Measurements from ENCODE around the gene ADARB2.

Gene ADARB2

DNA sequence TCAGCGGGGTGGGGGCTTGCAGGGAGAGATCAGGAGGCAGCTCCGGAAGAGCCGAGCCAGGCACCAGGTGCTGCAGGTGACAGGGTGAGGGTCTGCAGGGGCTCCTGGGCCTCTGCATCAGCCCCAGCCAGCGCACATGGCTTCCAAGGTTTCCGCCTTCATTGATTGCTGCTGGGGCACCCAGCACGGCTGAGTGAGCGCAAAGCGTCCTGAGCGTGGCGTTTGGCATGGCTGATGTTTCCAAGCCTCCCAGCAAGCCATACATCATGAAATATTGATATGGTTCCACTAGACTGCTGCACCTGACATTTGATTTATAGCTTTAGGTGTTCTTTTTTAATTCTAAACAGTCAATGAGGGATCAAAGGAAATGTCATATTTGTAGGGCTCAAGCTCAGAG lies 422.1 kb downstream of the ADARB2 start:
- no peak for DNase-seq (ENCODE audit: low read depth)

DNA sequence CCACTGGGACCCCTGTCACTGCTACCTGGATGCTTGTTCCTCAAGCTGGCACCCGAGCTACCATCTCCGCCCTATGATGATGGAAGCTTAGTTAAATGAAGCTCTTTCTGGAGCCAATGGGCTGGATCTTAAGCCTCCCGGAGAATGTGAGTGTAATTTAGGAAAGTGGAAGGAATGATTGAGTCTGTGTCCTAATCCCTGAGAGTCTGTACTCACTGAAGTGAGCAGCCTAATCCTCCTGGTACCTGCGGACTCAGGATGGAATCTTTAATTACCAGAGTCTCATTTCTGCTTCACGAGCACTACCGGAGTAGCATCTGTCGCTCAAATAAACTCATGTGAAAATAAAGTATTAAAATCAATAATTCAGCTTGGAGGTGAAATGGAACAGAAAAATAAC lies 425.6 kb downstream of the ADARB2 start:
- DNase-seq (ENCODE audit: low read depth), result no peak

DNA sequence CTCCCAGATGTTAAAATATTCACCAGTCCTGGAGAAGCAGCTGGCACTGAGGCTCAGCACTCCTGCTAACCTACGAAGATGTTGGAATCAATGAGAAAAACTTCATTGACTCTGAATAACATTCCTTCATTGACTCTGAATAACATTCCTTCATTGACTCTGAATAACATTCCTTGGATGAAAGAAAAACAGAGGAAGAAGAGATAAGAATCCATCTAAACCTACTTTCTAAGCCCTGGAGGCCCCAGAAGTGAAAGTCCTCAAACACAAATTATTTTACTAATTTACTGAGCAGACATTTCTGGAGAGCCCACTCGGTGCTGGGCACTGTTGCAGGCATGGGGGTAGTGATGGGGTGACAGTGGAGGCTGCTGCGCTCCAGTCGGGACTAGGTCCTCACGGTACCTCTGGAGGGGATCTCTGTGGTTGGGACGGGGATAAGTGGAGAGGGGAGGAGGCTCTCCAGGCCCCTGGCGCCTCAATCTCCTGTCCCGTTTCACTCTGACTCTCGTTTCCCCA lies 427.0 kb downstream of the ADARB2 start:
- no peak for DNase-seq (ENCODE audit: low read depth)

DNA sequence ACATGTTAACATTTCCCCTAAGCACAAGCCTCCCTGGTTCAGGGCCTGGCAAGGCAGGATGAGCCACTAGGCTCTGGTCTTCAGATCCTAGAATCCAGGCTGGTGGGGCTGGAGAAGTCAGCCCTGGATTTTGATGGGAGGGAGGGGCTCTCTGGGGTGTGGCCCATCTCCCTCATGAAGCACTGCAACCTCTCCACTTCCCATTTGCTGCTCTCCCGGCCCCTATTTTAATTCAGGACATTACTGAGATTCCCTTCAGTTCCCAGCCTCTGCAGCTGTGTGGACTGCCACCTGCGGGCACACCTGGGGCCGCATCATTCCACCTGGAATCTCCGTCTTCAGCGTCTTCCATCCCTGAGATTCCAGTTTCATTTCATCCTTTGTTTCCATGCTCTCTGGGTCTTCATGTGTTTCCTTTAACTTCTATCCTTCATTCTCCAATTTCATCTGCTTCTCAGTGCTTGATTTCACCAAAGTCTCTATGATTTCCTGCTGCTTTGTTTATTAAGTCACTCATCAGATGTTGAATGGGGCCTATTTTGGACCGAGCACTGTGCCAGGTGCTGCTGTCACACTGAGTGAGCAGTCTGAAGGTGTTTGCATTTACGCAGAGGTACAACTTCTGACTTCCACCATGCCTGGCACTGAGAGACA lies 427.6 kb downstream of the ADARB2 start:
- no peak for DNase-seq (ENCODE audit: low read depth)

DNA sequence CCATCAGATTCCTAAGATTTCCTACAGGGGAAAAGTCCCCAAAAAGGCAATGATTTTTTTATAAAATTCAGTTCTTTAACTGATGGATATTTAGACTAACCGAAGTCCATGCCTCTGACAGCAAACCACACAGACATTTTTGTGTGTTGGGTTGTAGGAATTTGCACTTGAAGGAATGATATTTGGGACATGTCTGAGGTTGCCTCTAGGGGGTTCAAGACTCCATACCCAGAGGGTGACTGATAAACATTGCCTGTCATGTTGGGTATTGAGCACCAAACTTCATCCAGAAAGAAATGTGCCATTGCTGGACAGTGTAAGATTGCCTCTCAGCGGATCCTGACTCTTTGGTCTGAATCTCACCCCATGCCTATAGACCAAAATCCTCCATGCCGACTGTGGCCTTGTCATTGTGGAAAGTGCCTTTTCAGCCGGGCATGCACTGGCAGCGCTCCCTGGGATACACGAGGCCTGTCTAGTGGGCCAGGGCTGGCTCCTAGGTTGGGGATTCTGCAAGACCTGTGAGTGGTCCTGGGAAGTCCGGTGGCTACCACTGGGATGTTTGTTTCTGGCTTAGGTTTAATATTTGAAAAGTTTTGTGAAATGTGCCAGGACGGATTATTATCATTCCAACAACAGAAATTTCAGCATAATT lies 428.2 kb downstream of the ADARB2 start:
- no peak for DNase-seq (ENCODE audit: low read depth)

DNA sequence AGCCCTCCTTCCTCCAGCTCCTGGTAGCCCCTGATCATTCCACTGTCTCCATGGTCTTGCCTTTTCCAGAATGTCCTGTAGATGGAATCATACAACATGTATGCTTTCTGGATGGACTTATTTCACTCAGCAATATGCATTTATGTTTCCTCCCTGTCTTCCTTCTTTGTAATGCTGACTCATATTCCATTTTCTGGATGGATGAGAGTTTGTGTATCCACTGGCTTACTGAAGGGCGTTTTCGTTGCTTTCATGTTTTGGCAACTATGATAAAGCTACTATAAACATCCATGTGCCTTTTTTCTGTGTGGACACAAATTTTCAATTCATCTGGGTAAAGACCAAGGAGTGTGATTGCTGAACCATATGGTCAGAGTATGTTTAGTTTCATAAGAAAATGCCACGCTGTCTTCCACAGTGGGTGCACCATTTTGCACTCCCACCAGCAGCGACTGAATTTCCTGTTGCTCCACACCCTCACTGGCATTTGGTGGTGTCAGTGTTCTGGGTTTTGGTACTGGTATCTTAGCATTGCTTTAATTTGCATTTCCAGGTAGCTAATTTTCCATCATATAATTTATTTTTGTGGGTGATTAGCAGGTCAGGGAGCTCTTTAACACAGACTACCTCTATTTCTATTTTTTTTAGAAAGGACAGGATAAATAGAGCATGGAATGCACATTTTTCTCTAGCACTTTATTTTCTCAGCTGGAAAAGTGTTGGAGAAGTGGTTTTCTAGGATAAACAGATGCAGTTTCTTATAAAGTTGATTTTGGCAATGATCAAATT lies 429.0 kb downstream of the ADARB2 start:
- DNase-seq (ENCODE audit: low read depth), result no peak

DNA sequence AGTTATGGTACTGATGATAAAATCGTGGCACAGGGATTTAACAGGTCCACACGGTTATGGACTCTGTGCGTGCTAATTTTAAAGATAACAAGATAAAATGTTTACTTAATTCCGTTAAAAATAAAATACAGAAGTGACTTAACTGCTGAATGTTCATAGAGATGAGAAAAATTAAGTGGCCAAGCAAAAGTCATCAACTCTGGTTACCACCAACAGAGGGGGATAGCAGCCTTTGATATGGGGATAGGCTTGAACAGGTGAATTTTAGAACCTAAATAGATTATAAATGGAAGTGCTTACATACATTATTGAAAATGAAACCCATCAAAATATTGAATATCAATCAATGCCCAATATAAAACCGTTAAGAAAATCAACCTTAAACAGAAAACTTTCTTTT lies 436.2 kb downstream of the ADARB2 start:
- no peak for DNase-seq (ENCODE audit: low read depth)

DNA sequence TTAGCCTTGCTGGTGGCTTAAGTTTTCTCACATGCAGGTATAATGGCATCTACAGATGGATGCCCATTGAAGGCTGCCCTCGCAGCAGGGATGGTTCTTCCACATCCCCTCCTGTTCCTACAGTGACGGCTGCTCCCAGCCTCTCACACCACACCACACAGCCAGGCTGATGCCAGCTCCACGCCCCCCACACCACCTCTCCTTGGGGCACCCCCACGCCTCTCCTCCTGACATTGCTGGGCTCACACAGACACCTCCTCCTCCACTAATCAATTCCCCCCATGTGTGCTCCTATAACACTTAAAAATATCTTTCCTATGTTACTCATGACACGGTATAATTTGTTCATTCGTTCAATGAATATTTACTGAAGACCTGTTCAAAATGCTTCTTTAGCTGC lies 437.1 kb downstream of the ADARB2 start:
- DNase-seq (ENCODE audit: low read depth), result no peak

DNA sequence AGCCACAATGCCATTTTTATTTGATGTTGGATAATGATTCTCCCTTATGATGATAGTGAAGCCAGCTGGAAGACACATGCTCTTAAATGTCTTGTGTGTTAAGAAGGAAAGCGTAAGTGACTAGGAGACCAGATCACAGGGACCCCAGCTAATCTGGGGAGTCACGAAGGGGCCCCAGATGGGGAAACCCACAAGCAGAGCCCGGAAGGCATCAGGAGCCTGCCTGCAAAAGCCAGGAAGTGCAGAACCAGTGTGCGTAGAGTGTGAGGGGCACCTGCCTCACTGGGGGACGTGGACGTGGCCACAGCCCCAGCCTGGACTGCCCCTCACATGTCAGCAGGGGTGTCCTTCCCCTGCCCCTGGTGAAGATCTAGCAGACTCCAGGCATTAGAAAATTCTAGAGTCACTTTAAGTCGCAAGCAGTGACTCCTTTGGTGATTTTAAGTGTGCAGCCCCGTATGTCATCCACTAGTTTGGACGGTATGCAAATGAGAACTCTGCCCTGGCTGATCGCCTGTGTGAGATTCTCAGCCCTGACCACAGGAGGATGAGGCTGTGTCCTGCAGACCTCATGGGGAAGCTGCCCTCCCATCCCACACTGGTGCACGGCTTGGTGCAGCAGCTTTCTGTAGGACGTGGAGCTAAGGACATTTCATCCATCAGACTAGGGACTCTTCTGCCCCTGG lies 438.1 kb downstream of the ADARB2 start:
- no peak for DNase-seq (ENCODE audit: low read depth)

DNA sequence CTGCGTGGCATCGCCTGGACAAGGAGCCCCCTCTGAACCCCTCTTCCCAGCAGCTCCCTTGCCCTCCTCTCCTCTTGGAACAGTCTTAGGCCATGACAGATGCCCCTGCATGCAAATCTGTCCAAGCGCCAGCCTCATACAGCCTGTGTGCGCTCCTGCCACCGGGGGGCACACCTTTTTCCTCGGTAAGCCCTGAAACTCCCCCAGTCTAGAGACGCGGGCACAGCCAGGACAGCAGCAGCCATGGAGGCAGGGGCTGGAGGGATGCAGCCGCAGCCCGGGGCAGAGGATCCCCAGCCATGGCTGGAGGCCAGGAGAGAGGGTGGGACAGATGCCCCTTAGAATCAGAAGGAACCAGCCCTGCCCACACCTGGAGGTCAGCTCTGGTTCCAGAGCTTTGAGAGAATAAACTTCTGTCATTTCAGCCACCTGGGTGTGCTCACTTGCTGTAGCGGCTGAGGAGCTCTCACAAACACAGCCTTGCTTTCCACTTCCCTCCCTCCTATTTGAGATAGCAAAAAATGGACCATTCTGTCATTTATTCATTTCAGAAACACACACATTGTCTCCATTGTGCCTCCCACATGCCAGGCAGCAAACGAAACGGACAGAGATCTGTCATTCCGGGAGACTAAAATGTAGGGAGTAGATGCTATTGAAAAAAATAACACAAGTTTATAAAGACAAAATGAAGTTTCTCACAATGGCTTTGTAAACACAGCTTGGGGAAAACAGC lies 439.6 kb downstream of the ADARB2 start:
- DNase-seq (ENCODE audit: low read depth), result no peak

DNA sequence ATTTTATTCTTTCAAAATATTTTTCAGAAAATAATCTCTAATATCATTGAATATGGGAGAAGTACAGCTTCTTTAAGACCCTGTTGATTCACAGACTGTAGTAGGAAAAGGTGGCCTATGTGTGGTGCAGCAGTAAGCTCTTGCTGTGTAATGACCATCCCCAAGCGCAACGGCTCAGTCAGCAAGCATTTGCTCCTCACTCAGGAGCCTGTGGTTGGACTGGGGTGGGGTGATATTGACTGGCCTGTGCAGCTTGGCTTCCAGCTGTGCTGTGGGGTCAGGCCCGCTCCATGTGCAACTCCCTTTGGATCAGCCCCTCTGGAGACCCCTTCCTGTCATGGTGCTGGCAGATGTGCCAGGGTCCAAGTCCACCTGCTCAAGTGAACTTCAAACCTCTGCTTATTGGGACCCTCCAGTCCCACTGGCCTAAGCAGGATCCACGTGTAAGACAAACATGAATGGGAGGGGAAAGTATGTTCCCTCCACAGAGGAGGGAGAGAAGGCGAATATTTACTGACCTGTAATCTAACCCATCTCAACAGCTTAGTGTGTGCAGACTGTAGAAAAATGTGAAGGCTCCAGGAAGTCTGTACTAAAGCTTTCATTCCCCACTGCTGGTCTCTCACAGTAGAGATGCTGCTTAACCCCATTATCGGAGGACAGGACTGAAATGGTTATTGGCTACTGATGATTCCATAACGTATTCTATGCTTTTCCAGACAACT lies 441.4 kb downstream of the ADARB2 start:
- no peak for DNase-seq (ENCODE audit: low read depth)

DNA sequence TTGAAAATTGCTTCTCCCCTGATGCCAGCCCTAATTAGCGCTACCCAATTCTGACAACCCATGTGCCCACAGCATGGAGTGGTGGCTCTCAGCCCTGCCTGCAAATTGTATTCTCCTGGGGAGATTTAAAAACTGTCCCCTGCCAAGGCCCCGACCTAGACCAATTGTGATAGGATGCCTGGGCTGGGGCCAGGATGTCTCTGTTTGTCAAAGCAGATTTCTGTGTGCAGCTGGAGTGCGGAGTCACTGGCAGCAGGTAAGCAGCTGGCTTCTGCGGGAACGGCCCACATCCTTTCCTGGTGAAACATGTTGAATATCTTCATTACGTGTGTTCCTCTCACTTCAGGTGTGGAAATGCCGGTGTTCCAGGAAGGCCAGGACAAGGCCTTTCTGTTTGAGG lies 442.6 kb downstream of the ADARB2 start:
- no peak for DNase-seq (ENCODE audit: low read depth)

DNA sequence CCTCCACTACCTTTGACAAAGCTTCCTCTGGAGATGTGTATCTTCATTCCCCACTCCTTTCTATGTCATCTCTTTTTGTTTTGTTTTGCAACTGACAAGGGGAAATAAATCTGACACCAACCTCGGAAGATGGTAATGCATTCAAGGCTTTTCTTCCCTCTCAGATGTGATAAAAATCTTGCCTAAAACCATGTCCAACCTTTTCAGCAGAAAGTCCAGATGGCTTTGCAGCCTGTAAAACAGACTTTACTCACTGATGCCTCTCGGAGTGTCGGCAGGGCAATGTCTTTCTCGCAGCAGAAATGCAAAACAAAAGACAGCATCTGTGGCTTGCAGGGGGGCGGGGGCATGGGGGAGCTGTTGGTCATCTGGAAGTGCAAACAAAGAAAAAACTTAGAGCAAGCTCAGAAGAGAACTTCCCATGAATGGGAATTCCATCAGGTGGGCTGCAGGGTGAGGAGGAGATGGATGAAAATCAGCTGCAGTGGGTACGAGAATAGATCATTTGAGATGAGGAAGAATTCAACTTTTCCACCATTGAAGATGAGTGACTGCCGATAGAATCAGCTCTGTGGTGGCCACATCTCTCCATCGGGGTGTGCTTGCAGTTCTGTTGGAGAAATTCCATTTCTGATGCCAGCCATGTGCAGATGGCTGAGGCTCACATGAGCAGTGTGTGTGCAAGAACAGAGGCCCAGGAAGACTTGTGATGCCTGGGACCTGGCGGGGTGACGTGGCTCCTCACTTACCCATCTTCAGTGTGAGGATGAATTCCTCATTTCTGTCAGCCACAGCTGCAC lies 443.5 kb downstream of the ADARB2 start:
- DNase-seq (ENCODE audit: low read depth), result no peak

DNA sequence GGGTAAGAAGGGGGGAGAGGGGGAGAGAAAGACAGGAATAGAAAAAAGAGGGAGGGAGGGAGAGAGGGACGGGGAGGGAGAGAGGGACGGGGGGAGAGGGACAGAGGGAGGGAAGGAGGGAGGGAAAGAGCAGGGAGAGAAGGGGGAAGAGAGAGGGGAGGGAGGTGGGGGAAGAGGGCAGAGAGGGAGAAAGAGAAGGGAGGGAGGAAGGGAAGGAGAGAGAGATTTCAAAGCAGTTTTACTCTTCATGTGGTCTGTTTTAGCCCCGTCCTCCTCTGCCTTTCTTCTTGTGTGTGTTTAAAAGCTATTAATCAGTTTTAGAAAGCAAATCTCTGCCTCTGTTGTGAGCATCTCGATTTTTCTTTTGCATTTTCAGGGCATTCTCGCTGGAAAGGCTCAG lies 444.2 kb downstream of the ADARB2 start:
- DNase-seq (ENCODE audit: low read depth), result no peak

DNA sequence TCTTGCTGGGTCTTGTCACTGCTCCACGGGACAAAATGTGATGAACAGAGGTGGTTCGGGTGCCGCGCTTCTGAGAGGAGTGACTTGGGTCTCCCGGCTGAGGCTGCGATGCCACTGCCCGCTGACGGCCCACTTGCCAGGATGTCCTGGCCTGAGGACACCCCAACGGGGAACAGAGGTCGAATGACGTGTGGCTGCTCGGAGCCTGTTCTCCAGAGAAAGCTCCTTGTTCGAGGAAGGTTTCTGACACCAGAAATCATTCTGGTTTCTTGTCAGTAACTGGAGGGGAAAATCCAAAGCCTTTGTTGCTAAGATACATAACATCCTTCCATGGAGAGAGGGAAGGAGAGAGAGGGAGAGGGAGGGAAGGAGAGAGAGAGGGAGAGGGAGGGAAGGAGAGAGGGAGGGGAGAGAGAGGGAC lies 444.7 kb downstream of the ADARB2 start:
- no peak for DNase-seq (ENCODE audit: low read depth)

DNA sequence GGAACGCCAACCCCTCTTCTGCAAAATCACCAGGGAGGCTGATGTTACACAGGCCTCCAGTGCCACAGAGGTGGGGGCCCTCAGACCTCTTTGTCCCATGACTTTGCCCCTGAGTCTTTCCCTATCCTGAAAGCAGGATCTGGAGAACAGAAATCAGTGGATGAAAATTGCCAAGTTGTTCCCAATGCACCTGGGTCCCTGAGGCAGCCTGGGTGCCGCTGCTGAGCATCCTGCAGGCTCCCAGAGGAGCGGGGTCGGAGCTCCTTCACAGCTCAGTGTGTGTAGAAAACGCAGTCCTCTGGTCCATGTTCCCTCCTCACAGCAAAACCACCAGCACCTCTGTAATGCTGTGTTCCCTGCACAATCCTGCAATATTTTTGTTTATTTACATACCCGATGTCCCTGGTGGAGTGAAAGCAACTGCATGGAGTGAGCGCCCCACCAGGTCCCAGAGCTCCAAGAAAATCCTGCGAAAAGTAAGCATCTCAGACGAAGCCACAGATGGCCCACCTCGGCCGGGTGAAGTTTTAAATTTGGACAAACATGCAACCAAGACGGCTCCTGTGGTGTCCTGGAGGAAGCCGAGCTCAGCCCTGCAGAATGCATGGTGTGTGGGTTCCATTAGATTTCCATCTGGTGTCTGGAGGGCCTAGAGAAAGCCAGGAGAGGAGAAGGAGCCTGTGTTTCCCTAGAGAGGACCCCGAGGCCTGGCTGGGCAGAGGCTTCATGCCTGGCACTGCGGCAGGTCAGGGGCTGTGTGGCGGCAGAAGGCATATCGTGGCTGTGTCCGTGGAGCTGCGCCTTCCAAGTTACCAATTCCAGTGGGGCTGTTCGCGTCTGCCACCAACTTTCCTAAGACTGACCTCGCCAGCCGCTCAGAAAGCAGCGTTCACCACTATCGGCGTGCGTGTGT lies 445.9 kb downstream of the ADARB2 start:
- DNase-seq (ENCODE audit: low read depth), result no peak

DNA sequence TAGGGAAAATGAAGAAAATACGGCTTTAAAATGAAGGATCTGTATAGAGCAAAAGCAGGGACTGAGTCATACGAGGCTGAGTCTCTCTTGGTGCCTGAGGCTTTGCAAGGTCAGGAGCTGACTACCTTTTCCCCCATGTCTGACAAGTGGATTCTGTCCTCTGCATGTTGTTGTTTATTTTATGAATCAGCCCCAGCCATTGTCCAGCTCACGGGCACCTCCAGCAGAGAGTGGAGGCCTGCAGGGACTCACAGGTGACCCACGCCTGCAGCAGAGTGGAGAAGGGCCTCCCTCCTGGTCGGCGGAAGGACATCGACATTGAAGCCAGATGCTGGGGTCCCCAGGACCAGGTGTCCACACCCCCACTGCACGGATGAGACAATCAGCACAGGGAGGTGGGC lies 447.3 kb downstream of the ADARB2 start:
- no peak for DNase-seq (ENCODE audit: low read depth)

DNA sequence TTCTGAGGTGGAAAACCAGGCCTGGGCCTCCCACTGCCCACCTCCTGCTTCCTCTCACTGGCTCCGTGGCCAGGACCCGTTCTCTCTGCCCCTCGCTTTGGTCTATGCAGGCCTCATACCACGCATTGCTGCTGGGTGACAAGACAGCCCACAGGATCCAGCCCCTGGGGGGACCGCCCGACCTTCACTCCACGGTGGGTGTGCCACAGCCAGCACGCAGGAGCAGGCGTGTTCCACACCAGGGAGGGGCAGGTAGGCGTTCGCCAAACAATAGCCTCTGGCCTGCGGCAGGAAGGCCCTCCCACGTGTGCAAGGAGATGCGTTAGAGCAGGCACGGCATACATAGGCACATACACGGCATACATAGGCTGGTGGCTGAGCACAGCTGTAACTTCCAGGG lies 447.7 kb downstream of the ADARB2 start:
- DNase-seq (ENCODE audit: low read depth), result no peak

DNA sequence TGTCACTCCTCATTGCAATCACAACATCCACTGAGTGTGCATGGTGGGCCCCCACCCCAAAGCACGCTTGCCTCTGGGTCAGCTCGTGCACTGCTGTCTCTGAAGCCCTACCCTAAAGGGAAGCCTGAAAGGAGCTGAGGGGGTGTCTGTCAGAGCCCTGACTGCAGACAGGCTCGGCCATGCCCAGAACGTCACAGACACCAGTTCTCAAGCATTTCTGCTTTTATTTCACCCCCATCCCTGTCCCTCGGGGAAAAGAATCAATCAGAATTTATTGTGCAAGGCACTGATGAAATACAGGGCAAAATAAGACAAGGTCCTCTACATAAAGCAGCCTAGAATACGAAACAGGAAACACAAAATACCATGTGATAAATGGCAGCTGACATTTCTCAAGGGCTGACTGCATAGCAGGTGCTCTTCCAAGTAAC lies 449.3 kb downstream of the ADARB2 start:
- DNase-seq (ENCODE audit: low read depth), result no peak

Data from activated gamma-delta T cell treated with anti-CD3 and anti-CD28 coated beads, Interleukin-2, amount 50 U/mL, for 16 hours (primary cell).